BE2C (cell line): ENCODE measurements around the gene LRRC32.

ENCODE experiments used
- DNase-seq: peaks from one replicate; pipeline ENCODE4 v3.0.0-alpha.2; 2020
- H3K27me3 ChIP-seq: fragments of 250-450 bp; sonication (Bioruptor Pico); 2 replicates; pipeline ENCODE4 v1.5.1; 2020; ENCODE audit warnings: mild to moderate bottlenecking
- H3K36me3 ChIP-seq: fragments of 250-450 bp; sonication (Bioruptor Pico); 2 replicates; pipeline ENCODE4 v1.5.1; 2020; ENCODE audit warnings: mild to moderate bottlenecking
- H3K4me1 ChIP-seq: fragments of 250-450 bp; sonication (Bioruptor Pico); 2 replicates; pipeline ENCODE4 v1.5.1; 2020
- H3K4me3 ChIP-seq: 2 replicates; pipeline ENCODE4 v1.5.1; 2011; ENCODE audit warnings: low read depth, low read length
- H3K9me3 ChIP-seq: fragments of 250-450 bp; sonication (Bioruptor Pico); 2 replicates; pipeline ENCODE4 v1.5.1; 2020
- TF ChIP-seq, protein P1 (sequence below): IDR thresholded peaks from 2 replicates; pipeline ENCODE4 v1.5.1; 2012; ENCODE audit warnings: mild to moderate bottlenecking, low read depth, low read length

Gene LRRC32

GRCh38 chr11:76673176-76674142 is 2.9 kb upstream of the LRRC32 start:
- Histone ChIP-seq H3K4me3 (no peak overlapping the region), H3K4me1 (peaks cover 7% of the 10 kb centered on the region; the same call in 1 of the 2 replicates), H3K36me3 (no peaks in the 10 kb centered on the region), H3K27me3 (0 out of 2 replicates have a peak, but pooled peaks cover 4% of the 10 kb centered on the region), H3K9me3 (no peaks in the 10 kb centered on the region)
- TF ChIP-seq, protein P1, sequence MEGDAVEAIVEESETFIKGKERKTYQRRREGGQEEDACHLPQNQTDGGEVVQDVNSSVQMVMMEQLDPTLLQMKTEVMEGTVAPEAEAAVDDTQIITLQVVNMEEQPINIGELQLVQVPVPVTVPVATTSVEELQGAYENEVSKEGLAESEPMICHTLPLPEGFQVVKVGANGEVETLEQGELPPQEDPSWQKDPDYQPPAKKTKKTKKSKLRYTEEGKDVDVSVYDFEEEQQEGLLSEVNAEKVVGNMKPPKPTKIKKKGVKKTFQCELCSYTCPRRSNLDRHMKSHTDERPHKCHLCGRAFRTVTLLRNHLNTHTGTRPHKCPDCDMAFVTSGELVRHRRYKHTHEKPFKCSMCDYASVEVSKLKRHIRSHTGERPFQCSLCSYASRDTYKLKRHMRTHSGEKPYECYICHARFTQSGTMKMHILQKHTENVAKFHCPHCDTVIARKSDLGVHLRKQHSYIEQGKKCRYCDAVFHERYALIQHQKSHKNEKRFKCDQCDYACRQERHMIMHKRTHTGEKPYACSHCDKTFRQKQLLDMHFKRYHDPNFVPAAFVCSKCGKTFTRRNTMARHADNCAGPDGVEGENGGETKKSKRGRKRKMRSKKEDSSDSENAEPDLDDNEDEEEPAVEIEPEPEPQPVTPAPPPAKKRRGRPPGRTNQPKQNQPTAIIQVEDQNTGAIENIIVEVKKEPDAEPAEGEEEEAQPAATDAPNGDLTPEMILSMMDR: no peak
- DNase-seq: no peak

- DNase-seq: no peak
- Histone ChIP-seq H3K27me3 (0 out of 2 replicates have a peak, but pooled peaks cover 4% of the 10 kb centered on the region), H3K4me1 (peaks cover 7% of the 10 kb centered on the region; the same call in 1 of the 2 replicates)
Measured at GRCh38 chr11:76672431-76673175, 2.1 kb upstream of the LRRC32 start.

DNA sequence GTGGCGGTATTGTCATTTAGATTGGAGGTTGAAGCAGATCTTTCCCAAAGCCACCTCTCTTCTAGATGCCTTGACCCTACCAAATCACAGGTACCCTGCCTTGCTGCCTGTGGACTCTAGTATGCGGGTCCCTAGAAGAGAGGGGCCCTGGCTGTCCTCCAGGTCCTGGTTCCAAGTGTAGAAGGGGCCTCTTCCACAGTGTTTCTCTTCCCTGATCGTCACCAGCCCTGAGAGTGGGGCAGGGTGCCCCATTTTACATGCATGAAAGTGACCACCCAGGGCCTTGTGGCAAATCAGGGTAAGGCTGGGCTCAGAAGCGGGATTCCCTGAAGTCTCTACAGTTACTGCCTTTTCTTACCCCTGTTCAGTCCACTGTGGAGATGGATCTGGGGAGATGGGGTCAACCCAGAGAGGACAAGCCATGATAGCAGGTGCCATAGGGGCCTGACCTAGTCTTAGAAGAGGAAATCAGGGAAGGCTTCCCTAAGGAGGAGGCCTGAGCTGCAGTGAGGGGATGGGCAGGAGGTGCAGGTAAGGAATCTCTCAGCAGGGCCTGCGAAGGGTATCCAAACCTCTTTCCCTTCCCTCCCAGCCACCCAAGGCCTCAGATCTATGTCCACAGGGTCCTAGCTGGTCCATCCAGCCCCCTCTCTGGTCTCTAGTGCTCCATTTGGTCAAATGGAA is 1.2 kb upstream of the LRRC32 start:
- H3K9me3 ChIP-seq: no peaks in the 10 kb centered on the region
- H3K36me3 ChIP-seq: no peaks in the 10 kb centered on the region
- peaks cover 7% of the 10 kb centered on the region; the same call in 1 of the 2 replicates for H3K4me1 ChIP-seq
- H3K27me3 ChIP-seq: 0 out of 2 replicates have a peak, but pooled peaks cover 4% of the 10 kb centered on the region
- no peak overlapping the region for H3K4me3 ChIP-seq
- no peak for DNase-seq
- TF ChIP-seq, protein P1: no peak

More at GRCh38 chr11:76672431-76673175, 2.1 kb upstream of the LRRC32 start:
- TF ChIP-seq, protein P1: no peak
- Histone ChIP-seq H3K4me3 (no peak overlapping the region), H3K9me3 (no peaks in the 10 kb centered on the region), H3K36me3 (no peaks in the 10 kb centered on the region)

GRCh38 chr11:76671237-76671592 is 668 bp upstream of the LRRC32 start:
- Histone ChIP-seq H3K4me3 (peak overlapping the region; percentile 48), H3K36me3 (no peaks in the 10 kb centered on the region), H3K9me3 (no peaks in the 10 kb centered on the region), H3K27me3 (0 out of 2 replicates have a peak, but pooled peaks cover 4% of the 10 kb centered on the region), H3K4me1 (peaks cover 7% of the 10 kb centered on the region; the same call in 1 of the 2 replicates)
- no peak for DNase-seq
- TF ChIP-seq, protein P1: no peak

DNA sequence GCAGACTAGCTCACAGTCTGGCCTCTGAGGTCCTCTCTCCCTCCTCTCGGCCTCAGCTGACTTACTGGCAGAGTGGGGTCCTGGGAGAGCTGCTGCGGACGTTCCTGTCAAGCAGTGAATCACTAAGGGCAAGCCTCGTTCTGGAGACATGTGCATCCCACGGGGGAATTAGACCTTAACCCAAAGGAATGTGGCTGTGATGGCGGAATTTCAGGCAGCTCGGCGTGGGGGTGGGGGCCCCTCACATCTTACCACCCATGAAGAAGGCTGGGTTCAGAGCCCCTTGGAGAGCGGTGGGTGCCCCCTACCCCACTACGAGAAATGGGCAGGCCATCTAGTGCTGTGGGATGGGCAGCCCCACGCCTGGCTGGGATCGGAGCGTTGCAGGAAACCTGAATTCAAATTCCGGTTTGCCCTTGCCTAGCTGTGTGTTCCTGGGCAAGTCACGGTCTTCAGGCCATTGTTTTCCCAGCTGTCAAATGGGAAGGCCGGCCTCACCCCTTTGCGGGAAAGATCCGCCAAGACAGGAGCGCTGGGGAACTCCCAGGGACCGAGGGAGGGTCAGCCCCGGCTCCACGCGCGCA is 554 bp downstream of the LRRC32 start:
- DNase-seq: peak; percentile 14
- Histone ChIP-seq H3K27me3 (0 out of 2 replicates have a peak, but pooled peaks cover 4% of the 10 kb centered on the region), H3K36me3 (no peaks in the 10 kb centered on the region), H3K4me1 (peaks cover 7% of the 10 kb centered on the region; the same call in 1 of the 2 replicates), H3K4me3 (peak overlapping the region; percentile 48), H3K9me3 (no peaks in the 10 kb centered on the region)
- TF ChIP-seq, protein P1: no peak
